ENCODE data around the gene RBM15B. TPM values are rescaled to one million over a fixed set of nuclear protein-coding genes. Genes with fewer than 3 reads are reported as not detected.

RBM15B gene
- polyA plus RNA-seq, 5 donors: 31.2 to 38.6 (median 37.4) TPM

DNA sequence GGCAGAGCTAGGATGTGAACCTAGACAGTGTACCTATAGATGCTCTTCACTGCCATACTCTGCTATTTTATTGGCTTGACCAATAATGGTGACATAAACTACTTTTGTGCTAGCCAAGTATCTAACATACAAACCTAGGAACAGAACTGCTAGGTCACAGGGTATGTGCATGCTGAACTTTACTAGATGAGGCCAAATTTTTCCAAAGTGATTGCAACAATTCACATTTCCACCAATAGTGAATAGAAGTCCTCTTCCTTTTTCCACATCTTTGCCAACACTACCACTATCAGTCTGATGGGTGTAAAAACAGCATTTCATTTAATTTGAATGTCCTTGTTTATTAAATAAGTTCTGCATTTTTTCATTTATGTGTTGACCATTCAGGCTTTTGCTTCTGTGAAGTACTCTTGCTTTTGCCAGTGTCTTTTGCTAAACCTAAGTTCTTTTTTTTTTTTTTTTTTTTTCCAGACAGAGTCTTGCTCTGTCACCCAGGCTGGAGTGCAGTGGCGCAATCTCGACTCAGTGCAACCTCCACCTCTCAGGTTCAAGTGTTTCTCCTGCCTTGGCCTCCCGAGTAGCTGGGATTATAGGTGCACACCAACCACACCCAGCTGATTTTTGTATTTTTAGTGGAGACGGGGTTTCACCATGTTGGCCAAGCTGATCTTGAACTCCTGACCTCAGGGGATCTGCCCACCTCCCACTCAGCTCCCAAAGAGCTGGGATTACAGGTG, 54.6 kb downstream of the RBM15B start:
- no peak for DNase-seq

Other genes starting within 250 kb of the RBM15B start
- 100 to 1,000 TPM in 4 of 5 donors, 10 to 100 TPM in 1; 94.6 to 114 (median 103) TPM for gene MANF, start 6.0 kb upstream of the RBM15B start, polyA plus RNA-seq (ENCODE audit: insufficient read depth in 1 of 5, insufficient read length in 5 of 5, low replicate concordance in 1 of 5)
- gene DCAF1, start 108.7 kb downstream of the RBM15B start, polyA plus RNA-seq (ENCODE audit: insufficient read depth in 1 of 5, insufficient read length in 5 of 5, low replicate concordance in 1 of 5): 10 to 100 TPM; 21.9 to 28.0 (median 26.4) TPM
- 10 to 100 TPM; 14.6 to 19.4 (median 16.5) TPM for gene RAD54L2, start 147.4 kb downstream of the RBM15B start, polyA plus RNA-seq (ENCODE audit: insufficient read depth in 1 of 5, insufficient read length in 5 of 5, low replicate concordance in 1 of 5)